AG20443 (cell line): ENCODE data around the gene NDFIP1.
A peak's percentile ranks its signal among the peaks of the same experiment; 100 is the strongest.
"Not testable (repeated sequence)": the region's sequence is repeated elsewhere in the genome, so short reads cannot be mapped to it uniquely, and the experiment has no call there.

Experiments used
- DNase-seq: peaks from one replicate; pipeline ENCODE4 v3.0.0; 2012; ENCODE audit warnings: low spot score, mixed read lengths

Gene NDFIP1

GRCh38 chr5:142108432-142109330 lies at the start of gene NDFIP1:
Gene NDFIP1, plus strand, starts transcription at chr5:142108779. Its CDS starts 196 bp downstream, at chr5:142108975.
- peak; percentile 93 for DNase-seq

DNA sequence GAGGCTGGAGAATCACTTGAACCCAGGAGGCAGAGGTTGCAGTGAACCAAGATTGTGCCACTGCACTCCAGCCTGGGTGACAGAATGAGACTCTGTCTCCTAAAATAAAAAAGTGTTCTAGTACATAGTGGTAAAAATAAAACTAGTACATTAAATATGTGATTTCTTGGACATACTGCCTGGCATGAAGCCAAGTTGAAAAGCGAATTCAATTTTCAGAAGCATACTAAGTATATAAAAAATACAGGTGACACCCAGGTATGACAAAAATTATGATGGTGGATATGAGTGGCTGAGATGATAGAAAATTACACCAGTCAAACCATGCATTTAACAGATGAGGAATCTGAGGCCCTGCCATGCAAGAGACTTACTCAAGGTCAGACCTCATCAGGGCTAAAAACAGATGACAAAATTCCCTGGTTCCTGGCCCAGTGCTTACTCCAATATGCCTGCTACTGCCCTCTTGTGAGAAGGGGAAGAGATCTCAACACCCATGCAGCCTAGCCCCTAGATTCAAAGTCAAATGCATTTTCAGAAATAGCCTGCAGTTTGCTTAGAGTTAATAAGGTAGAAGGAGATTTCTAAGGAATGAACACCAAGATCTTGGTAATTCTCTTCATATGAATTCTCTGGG lies 49.2 kb upstream of the NDFIP1 start:
- DNase-seq, result peak; percentile 60

DNA sequence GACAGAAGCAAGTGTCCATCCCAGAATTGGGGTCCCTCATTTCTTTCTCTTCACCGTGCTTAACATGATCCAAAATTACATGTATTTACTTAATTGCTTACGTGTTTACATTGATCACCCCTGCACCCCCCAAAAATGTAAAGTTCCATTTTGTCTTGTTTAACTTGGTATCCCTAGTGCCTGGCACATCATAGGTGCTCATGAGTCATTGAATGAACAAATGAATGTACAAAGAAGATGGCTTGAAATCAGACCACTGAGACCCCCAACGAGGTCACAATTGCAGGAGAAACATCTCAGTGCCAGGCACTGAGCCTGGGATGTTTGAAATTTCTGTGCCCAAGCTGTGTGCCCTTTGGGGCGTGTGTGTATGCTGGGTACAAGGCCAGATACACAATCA lies 45.2 kb upstream of the NDFIP1 start:
- no peak for DNase-seq

DNA sequence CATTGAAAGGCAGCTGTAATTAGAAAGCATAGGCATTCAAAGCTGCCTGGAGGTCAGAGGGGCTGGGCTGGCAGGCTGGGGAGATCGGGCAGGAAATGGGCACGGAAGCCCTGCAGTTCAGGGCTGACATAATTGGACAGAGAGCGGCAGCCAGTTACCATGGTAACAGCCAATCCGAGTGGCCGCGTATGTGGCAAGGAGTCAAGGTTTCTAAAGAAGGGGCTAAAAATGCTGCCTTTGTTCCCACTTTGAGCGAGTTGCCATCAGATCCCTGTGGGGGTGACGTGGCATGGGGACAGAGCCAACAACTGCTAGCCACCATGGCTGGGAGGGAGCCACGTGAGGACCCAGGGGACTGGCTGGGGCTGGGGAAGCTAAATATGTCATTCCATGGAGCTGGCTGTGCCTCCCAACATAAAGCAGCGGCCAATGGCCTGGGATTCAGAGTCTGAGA lies 44.7 kb upstream of the NDFIP1 start:
- DNase-seq, result peak; percentile 76

- no peak for DNase-seq
These were observed 43.3 kb upstream of the NDFIP1 start for GRCh38 chr5:142065273-142065672.

GRCh38 chr5:142069606-142070399 lies 38.8 kb upstream of the NDFIP1 start:
- DNase-seq, result no peak

- no peak for DNase-seq
These were observed 37.8 kb upstream of the NDFIP1 start for GRCh38 chr5:142070734-142071133.

- DNase-seq, result no peak
These were observed 36.1 kb upstream of the NDFIP1 start for GRCh38 chr5:142072488-142072887.

GRCh38 chr5:142073362-142073988 lies 35.1 kb upstream of the NDFIP1 start:
- no peak for DNase-seq

DNA sequence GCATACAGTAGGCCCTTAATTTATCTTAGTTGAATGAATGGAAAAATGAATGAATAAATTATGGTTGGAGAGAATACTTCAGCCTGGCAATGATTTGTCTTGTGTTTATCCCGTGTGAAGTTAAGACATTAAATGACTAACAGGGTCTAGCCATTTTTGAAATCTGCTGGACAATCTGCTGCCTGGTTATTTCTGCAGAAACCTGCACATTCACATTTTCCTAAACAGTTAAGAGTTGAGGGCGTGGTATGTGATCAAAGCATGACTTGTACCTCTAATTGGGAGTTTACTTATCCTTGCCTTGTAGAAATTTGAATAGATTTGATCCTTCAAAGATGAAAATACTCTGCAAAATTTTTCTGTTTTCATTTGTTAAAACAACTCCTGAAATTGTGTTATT lies 34.6 kb upstream of the NDFIP1 start:
- no peak for DNase-seq

DNA sequence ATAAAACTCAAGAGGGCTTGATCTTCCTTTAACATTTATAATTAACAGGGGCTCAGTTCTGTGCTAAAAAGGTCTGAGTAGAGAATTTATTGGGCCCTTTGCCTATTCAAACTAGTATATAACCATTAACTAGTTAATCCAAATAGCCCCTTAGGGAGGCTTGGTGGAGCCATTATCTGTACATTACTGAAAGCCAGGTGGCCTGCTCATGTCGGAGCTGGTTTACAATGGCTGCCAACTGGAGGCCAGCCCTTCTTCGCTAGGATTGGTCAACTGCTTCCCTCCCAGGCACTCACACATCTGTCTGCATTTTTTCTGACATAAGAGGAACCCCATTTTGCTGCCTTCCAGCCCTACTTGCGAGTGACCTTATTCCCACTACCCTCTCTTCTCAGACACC lies 30.4 kb upstream of the NDFIP1 start:
- DNase-seq, result no peak

GRCh38 chr5:142078706-142079105 lies 29.9 kb upstream of the NDFIP1 start:
- no peak for DNase-seq

- DNase-seq, result no peak
These were observed 29.3 kb upstream of the NDFIP1 start for GRCh38 chr5:142079306-142079721.

DNA sequence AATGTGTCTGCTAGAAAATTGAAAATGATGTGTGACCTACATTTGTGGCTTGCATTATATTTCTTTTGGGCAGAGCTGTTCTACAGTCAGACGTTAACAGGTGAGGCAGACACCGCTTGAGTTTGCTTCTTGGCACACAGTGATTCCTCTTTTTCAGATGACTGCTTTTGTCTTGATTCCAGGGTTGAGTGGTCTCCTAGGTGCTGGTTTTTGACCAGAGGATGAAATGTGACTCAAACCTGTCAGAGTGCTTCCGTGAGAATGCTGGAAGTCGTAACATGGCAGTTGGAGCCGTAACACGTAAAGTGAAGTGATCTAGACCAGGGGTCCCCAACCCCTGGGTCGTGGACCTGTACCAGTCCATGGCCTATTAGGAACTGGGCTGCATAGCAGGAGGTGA lies 28.3 kb upstream of the NDFIP1 start:
- no peak for DNase-seq

- DNase-seq, result no peak
These were observed 26.3 kb upstream of the NDFIP1 start for GRCh38 chr5:142082182-142082781.

DNA sequence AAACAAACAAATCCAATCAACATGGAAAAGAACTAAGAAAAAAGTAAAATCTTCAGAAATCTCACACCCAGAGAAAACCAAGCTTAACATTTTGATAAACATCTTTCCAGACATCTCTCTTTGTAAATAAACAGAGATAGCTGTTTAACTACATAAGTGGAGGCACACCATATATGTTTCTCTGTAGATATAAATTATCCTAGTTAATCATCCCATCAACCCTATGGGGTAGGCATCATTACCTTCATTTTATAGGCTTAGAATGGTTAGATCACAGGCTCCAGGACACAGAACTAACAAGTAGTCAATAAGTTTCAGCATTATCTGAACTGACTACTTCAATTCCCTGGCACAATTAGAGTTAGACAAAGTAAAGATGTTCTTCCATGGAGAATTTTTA lies 22.4 kb upstream of the NDFIP1 start:
- no peak for DNase-seq

GRCh38 chr5:142086679-142087078 lies 21.9 kb upstream of the NDFIP1 start:
- DNase-seq, result no peak

- no peak for DNase-seq
These were observed 20.5 kb upstream of the NDFIP1 start for GRCh38 chr5:142087920-142088679.

DNA sequence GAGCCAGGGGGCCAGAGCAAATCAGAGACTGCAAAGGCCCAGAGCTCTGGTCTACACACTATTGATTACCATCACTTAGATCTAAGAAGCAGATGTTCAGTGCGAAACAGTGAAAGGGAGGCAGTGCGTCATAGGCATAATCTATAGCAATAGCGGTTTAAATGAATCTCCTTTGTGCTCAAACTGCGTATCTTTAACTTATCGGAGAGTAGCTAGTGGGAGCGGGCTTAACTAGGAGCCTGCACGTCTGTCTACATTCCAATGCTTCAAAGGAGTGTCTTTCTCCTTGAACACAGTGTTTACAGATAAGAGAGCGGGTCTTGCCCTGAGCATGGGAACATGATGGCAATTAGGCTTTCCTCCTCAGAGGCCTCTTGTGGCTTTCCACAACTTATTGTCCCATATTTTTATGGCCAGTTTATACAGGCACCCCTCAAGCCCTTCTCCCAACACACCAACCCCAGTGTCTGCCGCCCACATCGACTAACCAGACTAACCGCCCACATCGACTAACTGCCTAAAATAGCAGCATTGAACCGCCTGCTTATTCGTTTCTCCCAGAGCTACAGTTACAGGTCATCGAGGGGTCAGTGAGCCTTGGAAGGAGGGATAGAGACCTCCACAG lies 19.6 kb upstream of the NDFIP1 start:
- DNase-seq, result not testable (repeated sequence)

DNA sequence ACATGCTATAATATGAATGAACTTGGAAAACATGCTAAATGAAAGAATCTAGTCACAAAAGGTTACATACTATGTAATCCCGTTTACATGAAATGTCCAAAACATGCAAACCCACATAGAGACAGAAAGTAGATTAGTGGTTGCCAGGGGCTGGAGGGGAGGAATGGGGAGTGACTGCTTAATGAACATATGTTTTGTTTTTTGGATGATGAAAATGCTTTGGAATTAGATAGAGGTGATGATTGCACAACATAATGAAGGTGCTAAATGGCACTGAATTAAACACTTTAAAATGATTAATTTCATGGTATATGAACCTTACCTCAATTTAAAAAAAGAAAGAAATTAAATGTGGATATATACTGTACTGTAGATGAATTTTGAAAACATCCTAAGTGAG lies 17.6 kb upstream of the NDFIP1 start:
- no peak for DNase-seq
